Placental pericyte (primary cell): ENCODE measurements around the gene TMEM222. TPM values are rescaled to one million over a fixed set of nuclear protein-coding genes. Genes with fewer than 3 reads are reported as not detected.

Source experiments
- small RNA-seq: library from RNA; depleted of rRNA; stranded (forward); fragments of <200 nt; gene quantifications from one replicate; pipeline ENCODE3, GENCODE V24; 2012; ENCODE audit warnings: low replicate concordance
- total RNA-seq: library from RNA; depleted of rRNA; stranded (reverse); fragments of >200 nt; gene quantifications from 2 replicates; pipeline ENCODE4 v1.2.3, GENCODE V29; 2012

TMEM222 gene, protein sequence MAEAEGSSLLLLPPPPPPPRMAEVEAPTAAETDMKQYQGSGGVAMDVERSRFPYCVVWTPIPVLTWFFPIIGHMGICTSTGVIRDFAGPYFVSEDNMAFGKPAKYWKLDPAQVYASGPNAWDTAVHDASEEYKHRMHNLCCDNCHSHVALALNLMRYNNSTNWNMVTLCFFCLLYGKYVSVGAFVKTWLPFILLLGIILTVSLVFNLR
- total RNA-seq, result 31.6 and 39.8 TPM in 2 replicates

DNA sequence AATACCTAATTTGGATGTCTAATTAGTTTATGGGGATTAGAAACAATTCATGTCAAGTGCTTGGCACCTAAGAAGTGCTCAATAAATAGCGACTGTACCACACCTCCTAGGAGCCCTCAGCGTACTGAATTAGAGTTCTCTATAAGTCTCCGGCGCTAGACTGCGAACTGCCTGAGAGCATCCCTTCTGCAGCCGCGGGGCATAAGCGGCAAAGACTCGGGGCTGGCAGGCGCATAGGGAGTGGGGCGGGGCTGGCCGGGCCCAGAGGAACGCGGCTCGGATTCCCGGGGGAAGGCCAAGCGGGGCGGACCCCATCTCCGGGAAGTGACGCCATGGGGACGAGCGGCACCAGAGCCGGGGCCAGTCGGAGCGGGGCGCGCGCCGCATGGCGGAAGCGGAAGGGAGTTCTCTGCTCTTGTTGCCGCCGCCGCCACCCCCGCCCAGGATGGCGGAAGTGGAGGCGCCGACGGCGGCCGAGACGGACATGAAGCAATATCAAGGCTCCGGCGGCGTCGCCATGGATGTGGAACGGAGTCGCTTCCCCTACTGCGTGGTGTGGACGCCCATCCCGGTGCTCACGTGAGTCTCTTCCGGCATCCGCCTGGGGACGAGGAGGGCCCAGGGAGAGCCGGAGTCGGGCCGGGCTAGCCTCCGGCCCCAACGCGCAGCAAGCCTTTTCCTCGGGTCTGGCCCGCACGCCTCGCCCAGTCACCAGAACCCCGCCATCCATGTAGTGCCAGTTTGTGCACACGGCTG, at the start of gene TMEM222:
Gene TMEM222 (plus strand): TSS at position 351 of the 756 bp plus-strand sequence. CDS start 35 bp downstream, at position 386.

DNA sequence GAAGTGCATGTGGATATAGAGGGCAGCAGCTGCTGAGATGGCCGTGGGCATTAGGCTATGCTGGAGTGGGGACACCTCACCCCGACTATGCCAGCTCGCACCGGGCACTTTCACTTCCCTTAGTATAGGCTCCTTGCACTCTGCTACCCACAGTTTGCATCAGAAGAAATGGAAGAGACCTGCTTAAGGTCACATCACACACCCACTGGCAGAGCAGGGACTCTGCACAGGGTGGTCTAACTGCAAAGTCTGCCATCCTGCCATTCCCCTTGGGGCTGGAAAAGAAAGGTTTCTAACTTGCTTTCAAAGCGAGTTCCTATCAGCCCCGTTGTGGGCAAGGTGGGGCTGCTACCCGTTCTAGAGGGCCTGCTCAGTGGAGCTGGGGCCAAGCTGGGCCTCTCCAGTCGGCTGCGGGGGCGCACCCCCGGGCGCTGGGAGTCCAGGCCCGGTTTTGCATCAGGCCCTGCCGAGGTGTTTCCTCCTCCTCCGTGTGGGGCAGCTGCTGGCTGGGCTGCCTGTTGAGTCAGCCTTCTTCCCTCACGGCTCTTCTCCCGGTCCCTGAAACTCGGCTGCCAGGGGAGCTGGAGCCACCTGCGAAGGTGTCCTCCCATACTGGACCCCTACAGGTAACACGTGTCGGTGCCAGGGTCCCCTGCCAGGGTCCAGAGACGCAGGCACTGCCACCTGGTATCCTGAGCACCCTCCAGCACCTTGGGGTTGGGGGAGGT, 19.7 kb downstream of the TMEM222 start, which contains the start of gene SYTL1:
Gene SYTL1 (plus strand): TSS at position 498 of the 728 bp plus-strand sequence. CDS start 3,313 bp downstream, outside the sequence.

DNA sequence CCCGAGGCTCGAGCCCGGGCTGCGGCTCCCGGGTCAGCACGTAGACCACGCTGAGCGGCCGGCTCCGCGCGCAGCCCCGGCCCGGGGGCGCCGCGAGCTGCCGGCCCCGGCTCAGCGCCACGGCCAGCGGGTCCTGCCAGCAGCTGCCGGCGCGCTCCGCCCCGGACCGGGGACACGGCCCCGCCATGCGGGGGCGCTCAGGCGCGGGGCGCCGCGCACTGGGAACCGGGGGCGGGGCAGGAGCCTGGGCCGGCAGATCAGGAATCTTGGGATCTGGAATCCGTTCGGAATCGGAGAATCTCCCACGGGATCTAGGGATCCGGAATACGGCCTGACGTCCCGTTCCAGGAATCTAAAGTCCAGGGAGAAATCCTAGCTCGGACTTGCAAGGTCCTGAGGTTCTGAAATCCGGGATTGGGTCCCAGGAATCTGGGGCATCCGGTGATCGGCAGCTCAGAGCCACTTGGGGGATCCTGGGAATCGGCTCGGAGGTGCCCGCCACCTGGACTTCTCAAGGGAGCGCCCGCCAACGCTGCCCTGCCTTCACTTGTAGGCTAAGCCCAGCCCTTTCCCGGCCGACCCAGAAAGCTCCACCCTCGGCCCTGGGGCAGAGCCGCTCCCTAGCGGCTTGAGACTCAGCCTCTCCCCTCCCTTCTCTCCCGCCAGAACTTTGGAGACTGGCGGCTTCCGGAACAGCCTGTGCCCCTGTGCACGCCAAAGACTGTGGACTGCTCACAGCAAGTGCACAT, 44.6 kb downstream of the TMEM222 start, which contains the start of gene MAP3K6:
Gene MAP3K6 (minus strand): TSS at position 551 of the 749 bp plus-strand sequence. CDS start 364 bp downstream, at position 187.

DNA sequence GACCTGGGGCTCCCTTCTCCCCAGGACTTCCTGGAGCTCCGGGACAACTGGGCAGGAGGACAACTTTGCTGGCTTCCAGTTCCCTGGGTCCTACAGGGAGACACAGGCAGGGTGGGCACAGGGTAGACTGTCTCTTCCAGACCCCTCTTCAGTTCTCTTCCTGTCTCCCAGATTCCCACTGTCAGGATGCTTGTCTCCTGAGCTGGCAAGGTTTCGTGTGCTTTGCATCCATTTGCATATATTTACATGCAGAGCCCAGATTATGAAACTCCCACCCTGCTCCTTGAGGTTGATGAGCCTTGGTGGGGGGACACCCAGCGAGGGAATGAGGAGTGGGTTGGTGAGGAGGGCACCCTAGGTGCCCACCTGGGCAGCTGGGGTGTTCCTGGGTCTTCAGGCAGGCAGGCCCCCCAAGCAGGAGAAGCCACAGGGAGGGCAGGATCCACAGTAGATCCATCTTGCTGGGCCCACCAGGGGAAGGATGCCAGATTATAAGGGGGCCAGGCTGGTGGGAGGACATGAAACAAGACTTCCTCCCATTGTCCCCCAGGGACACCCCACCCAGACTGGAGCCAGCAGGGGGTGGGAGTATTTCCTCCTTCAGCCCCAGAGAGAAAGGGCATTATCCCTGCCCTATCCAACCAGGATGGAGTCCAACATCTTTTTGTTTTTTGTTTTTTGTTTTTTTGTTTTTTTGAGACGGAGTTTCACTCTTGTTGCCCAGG, 52.6 kb downstream of the TMEM222 start, which contains the start of gene FCN3:
Gene FCN3 (minus strand): TSS at position 463 of the 725 bp plus-strand sequence. CDS start 6 bp downstream, at position 457.

DNA sequence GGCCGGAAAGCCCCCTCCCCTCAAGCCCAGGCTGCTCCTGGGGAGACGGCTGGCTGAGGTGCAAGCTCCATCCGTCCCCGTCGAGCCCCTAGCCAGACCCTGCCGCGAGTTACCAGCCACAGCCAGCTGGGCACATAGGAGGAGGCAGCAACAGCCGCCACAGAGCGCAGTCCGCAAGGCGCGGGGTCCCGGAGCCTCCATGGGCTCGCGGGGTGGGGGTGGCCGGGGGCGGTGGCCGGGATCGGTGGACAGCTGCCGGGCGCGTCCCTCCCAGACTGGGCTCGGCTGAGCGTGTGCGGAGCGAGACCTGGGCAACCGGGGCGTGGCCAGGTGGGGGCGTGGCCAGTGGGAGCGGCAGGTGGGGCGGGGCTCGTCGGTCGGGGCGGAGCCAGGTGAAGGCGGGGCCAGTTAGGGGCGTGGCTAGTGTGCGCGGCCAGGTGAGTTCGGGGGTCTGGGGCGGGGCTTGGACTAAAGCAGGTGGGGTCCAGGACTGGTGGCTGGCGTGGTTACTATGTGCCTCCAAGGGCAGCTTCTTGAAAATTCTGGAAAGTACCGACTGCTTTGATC, 61.2 kb downstream of the TMEM222 start, which contains the start of gene CD164L2:
Gene CD164L2 (minus strand): TSS at position 295 of the 567 bp plus-strand sequence. CDS start 94 bp downstream, at position 201.

Small RNAs within 50 kb of the gene (small RNA-seq; reads per million reads assigned to genes)
- 1.4 reads per million, percentile 58 among the genes with 10 or more reads in this experiment for gene RNU6-48P

Other genes starting within 250 kb of the TMEM222 start
- 13.7 and 28.0 TPM in 2 replicates for gene SLC9A1, start 167.0 kb upstream of the TMEM222 start, total RNA-seq
- 23.4 and 24.6 TPM in 2 replicates for gene WDTC1, start 87.5 kb upstream of the TMEM222 start, total RNA-seq
- 0.44 TPM in 1 of 2 replicates, not detected in the other for gene SYTL1, start 19.9 kb downstream of the TMEM222 start, total RNA-seq
- 6.1 and 22.0 TPM in 2 replicates for gene MAP3K6, start 44.8 kb downstream of the TMEM222 start, total RNA-seq
- gene FCN3, start 52.7 kb downstream of the TMEM222 start, total RNA-seq, result not detected in 2 replicates
- gene CD164L2, start 61.2 kb downstream of the TMEM222 start, total RNA-seq, result not detected in 2 replicates
- 0.44 and 2.9 TPM in 2 replicates for gene GPR3, start 70.5 kb downstream of the TMEM222 start, total RNA-seq
- 23.0 and 23.3 TPM in 2 replicates for gene WASF2, start 168.0 kb downstream of the TMEM222 start, total RNA-seq